GM19025 (cell line): ENCODE results near the gene ARHGEF2.
A peak's percentile ranks its signal among the peaks of the same experiment; 100 is the strongest.
"Not testable (repeated sequence)": the region's sequence is repeated elsewhere in the genome, so short reads cannot be mapped to it uniquely, and the experiment has no call there.

Experiments used
- ATAC-seq: cut with Tn5 transposase; IDR thresholded peaks from one replicate; pipeline ENCODE4 v1.9.1; 2021; ENCODE audit warnings: mild to moderate bottlenecking, low read depth, moderate library complexity; ENCODE audit not compliant: unreplicated experiment

ARHGEF2 gene

GRCh38 chr1:155947292-155947691, 31.1 kb downstream of the ARHGEF2 start:
- no peak for ATAC-seq

- ATAC-seq = no peak
These were observed 31.6 kb downstream of the ARHGEF2 start for GRCh38 chr1:155946633-155947219.

- no peak for ATAC-seq
These were observed 33.9 kb downstream of the ARHGEF2 start for GRCh38 chr1:155944444-155944799.

GRCh38 chr1:155942578-155943141, 35.7 kb downstream of the ARHGEF2 start:
- ATAC-seq = no peak

- ATAC-seq = no peak
These were observed 36.4 kb downstream of the ARHGEF2 start for GRCh38 chr1:155941845-155942531.

GRCh38 chr1:155940993-155941844, 37.1 kb downstream of the ARHGEF2 start, which contains the start of gene RXFP4:
Gene RXFP4 (plus strand): TSS chr1:155941638. CDS start chr1:155941710, 72 bp downstream.
- no peak for ATAC-seq

GRCh38 chr1:155940482-155940992, 37.8 kb downstream of the ARHGEF2 start:
- no peak for ATAC-seq

GRCh38 chr1:155938220-155938627, 40.1 kb downstream of the ARHGEF2 start:
- no peak for ATAC-seq

GRCh38 chr1:155934936-155935590, 43.3 kb downstream of the ARHGEF2 start:
- ATAC-seq = no peak

GRCh38 chr1:155934097-155934935, 44.0 kb downstream of the ARHGEF2 start, which contains the start of gene KHDC4:
Gene KHDC4 (minus strand): TSS chr1:155934413. CDS start chr1:155934373, 40 bp downstream.
- peak; percentile 87 for ATAC-seq

- no peak for ATAC-seq
These were observed 44.7 kb downstream of the ARHGEF2 start for GRCh38 chr1:155933591-155934096.

GRCh38 chr1:155932487-155932886, 45.9 kb downstream of the ARHGEF2 start:
- no peak for ATAC-seq

- no peak for ATAC-seq
These were observed 46.3 kb downstream of the ARHGEF2 start for GRCh38 chr1:155932081-155932480.

- ATAC-seq = no peak
These were observed 46.9 kb downstream of the ARHGEF2 start for GRCh38 chr1:155931332-155932038.

GRCh38 chr1:155930725-155931124, 47.6 kb downstream of the ARHGEF2 start:
- ATAC-seq = not testable (repeated sequence)

- no peak for ATAC-seq
These were observed 49.3 kb downstream of the ARHGEF2 start for GRCh38 chr1:155929057-155929456.

- no peak for ATAC-seq
These were observed 52.8 kb downstream of the ARHGEF2 start for GRCh38 chr1:155925506-155925905.

- no peak for ATAC-seq
These were observed 57.6 kb downstream of the ARHGEF2 start for GRCh38 chr1:155920717-155921116.
